Effector CD8-positive, alpha-beta T cell (primary cell): ENCODE data around the gene HES6.
"Not testable (repeated sequence)": the region's sequence is repeated elsewhere in the genome, so short reads cannot be mapped to it uniquely, and the experiment has no call there.

Source experiments
- DNase-seq: peaks from one replicate; lab custom pipeline; 2025; lab: John Stamatoyannopoulos, UW

The HES6 gene

DNA sequence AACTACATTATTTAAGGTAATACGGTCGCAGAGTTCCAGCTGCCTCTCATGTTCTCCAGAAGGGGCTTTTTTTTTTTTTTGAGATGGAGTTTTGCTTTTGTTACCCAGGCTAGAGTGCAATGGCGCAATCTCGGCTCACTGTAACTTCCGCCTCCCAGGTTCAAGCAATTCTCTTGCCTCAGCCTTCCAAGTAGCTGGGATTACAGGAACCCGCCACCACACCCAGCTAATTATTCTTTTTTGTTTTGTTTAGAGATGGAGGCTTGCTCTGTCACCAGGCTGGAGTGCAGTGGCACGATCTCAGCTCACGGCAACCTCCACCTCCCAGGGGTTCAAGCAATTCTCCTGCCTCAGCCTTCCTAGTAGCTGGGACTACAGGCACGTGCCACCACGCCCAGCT, 33.6 kb upstream of the HES6 start:
- not testable (repeated sequence) for DNase-seq

DNA sequence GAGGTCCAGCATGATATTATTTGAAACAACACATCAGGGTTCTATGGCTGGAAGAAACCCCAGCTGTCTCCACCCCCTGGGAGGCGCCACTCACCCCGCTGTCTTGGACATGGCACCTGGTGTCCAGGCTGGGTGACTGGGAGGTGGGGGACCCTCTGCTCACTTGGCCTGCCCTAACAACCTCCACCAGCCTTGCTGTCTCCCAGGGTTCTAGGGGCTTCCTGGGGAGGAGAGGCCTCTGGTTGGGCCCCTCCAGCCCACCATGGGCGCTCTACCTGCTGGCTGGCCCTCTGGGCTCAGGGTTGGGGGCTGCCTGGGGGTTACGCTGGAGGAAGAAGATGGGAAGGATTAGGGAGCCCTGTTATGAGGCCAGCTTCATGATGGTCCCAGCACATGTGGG, 32.3 kb upstream of the HES6 start:
- no peak for DNase-seq

DNA sequence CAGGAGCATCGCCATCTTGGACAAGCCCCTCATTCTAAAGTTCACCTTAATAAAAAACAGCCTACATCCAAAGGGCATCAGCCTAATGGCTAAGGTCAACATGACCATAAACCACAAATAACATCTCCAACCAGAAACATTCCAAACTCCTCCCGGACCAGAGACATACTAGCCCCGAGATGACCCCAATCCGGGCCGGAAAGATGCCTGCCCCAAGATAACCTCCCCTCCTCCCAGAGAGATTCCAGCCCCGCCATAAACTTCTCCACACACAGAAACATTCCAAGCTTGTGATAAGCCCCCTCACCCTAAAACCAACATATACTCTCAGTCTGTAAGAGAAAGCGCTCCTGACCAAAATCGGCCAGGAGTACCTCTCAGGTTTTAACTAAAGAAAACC, 31.8 kb upstream of the HES6 start:
- not testable (repeated sequence) for DNase-seq

DNA sequence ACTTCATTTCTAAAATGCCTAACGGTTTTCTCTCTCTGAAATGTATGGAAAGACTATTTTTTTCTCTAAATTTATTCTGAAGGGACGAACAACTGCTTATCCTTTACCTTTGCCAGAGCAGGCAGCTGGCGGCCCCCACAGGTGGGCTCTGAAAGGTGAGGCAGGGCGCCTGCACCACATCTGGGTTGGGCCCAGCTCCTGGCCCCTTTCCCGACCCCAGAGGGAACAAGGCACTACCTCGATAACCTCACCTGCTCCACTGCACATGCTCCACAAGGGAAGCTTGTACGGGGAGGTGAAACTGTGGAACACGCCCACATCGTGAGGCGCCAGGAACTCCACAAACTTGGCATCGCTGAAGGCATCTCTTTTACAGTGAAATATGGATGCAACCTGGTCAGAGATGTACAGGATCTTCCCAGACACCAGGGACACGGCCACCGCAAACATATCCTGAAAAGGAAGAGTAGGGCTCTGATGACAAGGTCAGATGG, 31.3 kb upstream of the HES6 start:
- DNase-seq, result no peak

DNA sequence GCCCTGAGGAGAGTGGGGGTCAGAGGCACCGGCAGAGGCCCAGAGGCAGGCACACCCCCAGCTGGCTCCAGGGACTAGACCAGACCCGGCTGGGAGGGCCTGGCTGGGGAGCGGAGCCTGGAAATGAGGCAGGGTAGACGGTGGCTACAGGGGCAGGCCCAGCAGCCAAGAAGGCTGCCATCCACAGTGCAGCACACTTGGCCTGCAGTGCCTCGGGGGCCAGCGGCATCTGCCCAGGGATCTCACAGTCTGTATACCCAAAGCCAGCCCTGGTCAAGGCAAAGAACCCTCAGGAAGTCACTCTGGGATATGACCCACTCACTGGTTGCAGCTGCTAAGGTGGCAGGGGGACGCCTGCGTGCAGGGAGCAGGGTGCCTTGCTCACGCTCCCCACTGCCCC, 30.8 kb upstream of the HES6 start:
- no peak for DNase-seq

DNA sequence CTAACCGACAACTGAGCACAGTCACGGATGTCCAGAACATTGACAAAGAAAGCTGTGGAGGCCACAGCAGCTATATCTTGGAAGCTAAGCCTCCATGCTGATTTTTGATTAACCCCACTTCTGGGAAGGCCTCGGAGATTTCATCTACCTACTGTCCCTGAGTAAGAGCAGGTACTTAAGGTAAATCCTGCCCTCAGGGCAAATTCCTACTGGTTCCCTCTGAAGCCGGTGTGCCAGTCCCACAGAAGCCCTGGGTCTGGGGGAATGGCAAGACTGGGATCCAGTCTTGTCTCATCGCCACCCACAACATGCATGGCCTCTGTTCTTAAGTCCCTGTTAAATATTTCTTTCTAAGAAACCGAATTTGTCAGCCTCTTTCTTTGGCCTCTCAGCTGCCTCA, 29.9 kb upstream of the HES6 start:
- no peak for DNase-seq

DNA sequence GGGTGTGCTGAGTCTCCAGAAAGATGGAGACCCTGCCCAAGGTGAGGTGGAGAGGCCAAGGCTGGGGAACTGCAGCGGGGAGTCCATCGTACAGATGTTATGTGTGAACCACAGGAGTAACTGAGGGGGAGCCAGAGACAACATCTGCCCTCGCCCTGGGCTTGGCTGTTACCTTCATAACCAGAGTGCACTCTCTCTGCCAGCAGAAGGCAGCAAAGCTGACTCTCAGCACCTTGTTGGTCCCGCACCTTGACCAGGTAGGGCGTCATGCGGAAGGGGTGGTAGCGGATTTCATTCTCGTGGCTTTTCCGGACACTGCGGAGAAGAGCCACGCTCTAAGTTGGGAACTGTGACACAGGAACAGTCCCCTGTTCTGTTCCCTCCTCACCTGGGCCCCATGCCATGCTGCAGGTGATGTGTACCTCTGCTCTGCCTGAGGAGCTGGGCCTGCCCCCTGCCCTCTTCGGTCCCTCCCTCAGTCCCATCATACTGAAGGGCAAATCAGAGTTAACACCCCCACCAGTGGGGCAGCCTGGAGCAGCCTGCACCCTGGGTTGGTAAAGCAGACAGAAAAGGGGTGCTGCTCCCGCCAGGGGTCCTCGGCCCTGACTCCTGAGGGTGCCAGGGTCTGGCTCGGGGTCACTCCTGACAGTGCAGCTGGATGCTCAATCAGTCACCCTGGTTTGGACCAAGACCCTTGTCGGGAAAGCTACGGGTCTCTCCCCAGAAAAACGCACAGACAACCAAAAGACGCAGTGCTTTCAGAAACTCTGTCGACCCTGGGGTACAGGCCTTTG, 28.2 kb upstream of the HES6 start:
- no peak for DNase-seq

DNA sequence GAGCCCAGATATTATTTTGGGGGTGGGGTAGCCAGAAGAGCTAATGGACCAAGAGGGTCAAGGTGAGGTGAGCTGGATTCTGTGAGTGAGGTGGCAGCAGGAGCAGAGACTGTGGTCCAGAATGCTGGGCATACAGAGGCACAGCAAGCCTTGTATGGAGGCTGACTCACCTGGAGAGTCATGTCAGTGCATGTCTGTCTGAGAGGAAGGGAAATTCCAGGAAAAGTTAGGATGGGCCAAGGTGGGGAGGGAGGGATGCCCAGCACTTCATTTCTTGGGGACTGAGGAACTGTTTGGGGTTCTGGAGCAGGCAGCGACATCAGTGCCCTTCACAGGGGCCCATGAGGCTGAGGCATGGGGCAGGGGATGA, 27.5 kb upstream of the HES6 start:
- DNase-seq, result no peak

DNA sequence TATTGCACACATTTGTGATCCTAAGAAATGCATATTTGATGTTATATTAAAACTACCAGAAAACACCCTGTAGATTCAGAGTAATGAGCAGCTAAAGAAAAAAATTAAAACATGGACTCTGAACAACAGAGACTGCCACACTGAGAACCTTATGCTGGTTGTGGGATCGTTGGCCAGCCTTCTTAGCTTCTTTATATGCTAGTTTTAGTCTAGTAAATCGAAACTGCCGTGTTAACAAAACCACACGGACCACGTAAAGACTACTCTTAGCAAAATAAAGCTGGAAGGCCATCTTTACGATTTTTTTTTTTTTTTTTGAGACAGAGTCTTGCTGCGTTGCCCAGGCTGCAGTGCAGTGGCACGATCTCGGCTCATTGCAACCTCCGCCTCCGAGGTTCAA, 25.8 kb upstream of the HES6 start:
- no peak for DNase-seq

DNA sequence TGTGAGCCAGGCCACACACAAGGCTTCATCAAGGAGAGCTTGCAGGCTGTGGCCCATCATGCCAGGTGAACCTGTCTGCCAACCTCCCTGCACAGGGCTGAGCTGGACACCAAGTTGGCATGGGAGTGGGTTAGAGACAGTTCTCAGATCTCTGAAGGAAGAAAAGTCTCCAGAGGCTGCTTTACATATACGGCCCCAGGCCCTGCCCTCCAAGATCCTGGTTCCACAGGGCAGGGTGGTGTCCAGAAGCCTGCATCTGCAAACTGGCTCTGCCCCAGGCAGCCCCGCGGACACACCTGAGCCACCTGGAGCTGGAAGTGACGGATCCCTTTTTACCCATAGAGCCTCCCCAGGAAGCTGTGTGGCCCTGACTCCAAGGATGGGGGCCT, 24.2 kb upstream of the HES6 start:
- no peak for DNase-seq

DNA sequence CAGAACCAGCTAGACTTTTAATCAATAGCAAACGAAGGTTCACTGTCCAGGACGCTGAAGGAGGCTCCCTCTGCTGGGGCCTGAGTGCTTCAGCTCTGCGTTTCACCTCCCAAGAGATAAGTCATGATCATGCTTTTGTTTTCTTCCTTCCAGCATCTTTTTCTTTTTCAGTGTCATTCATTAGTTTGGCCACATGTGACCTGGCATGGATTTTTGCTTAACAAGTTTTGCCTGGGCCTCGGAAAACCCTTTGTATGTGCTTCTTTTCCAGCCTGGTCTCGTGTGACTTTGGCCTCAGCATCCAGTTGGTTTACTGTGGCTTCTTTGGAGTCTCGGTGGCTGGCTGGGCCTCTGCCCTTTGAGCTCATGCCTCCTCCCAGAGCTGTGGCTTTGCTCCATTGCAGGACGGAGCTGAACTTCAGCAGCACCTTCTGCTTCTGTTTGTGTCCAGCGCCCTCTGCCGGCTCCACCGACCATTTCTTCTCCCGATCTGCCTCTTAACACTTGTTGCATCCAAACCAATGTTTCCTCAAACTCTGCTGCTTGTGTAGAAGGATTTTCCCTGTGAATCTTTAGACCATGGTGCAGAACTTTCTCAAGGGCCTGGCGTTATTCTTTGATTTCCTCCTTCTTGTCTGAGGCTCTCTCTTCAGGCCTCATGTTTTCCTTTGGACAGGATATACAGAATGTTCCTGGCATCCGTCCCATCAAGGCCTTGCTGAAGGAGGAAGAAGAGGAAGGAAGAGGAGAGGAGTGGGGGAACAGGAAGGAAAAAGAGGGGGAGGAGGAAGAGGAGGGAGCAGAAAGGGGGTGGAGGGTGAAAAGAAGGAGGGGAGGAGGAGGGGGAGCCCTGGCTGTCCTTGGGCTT, 23.6 kb upstream of the HES6 start:
- peak; percentile 54 for DNase-seq

DNA sequence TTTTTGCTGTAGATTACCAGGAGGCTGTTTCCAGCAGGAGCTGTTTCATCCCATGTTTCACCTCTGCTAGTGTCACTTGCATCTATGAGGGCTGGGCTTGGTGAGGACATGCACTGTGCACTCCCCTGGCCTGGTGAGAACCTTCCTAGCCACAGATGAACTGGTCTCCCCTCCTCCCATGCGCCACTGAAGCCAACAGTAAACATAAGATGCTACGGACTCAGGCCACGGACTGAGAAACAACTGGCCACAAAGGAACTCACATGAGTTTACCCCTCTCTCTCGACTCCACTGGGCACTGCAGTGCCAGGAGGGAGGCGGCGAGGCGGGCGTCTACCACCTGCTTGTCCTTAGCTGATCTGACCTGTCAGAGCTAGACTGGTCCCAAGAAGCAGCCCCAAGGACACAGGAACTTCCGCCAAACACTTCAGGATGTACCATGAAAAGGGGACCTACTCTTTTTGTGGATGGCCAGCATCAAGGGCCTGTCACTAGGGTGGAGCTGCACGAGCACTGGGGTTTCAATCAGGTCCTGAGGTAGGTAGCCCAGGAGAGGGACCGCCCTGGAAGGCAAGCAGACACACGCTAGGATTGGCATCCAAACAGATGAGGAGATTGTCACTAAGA, 22.8 kb upstream of the HES6 start:
- DNase-seq, result no peak

DNA sequence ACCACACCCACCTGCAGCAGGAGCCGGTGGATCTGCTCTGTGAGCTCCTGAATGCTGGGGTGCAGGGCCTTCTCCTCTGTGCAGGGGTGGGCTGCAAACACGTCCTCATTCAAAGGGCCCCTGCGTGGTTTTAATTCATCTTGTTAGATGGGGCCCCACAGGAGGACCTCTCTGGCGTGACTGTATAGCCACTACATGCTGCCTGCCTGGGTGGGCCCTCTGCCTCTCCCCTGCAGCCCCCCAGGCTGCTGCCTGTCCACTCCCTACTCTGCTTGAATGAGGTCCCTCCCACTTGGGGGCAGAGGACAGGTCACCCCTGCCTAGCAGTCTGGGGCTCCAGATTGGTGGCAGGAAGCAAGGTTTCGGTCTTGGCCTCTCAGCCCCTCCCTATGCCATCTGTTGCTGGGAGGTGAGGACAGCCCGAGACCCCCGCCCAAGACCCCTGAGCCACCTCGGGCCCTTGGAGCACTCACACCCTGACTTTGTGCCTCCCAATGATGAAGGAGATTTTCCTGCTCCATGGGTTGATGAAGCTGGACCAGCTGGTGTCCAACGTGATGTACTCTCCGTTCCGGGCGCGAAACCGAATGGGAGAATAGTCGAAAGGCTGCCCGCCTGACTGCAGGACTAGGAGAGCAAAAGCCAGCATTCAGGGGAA, 22.0 kb upstream of the HES6 start:
- no peak for DNase-seq

DNA sequence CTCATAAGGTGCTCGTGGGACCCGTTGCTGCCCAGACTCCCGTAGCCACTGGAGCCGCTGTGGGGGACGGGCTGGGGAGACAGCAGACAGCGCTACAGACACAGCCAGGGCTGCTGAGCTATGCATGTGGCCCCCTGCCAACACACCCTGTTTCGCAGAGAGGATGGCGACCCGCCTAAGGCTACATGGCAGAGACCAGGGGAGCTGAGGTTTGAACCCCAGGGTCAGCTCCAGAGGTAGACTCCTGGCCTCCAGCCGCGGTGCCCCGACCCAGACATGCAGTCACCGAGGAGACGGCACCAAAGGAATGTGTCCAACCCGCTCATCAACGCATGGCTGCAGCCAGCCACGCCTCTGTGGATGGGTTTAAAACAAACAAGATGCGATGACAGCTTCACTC, 21.0 kb upstream of the HES6 start:
- no peak for DNase-seq

DNA sequence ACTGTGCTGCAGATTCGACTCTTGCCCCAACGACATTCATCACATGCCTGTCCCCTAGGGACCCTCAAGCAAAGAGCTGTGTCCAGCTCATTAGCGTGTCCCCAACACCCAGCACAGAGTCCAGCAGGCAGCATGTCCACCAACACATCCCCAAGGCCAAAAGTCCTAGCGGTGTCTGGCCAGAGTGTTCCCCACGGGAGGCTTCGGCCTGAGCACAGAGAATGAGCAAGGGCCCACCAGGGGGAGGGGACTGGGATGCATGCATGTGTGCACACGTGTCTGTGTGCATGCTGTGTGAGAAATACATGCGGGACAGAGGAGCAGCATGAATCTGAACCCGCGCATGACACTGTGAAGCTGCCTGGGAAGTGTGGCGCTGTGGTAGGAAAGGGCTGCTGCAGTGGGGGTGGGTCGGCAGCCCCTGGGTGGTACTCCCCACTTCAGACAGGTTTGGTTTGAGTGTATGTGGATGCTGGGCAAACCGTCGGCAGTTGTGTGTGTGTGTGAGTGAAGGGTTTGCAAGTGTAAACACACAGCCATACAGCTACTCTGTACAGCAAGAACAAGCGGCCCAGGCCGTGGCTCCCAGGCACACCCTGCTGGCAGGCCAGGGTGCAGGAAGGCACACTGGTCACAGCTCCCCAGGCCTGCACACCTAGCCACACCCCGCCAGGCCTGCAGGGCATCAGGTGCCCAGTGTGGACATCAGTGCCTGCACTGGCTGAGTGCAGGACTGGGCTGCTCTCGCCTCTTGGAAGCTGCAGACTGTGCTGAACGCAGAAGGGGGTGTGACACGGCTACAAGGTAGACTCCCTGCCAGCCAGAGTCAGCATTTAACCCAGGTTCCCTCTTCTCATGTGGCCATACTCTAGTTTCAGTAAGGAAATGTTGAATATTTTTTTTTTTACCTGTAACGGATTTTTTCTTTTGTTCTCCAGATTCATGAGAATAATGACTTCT, 19.5 kb upstream of the HES6 start:
- no peak for DNase-seq

DNA sequence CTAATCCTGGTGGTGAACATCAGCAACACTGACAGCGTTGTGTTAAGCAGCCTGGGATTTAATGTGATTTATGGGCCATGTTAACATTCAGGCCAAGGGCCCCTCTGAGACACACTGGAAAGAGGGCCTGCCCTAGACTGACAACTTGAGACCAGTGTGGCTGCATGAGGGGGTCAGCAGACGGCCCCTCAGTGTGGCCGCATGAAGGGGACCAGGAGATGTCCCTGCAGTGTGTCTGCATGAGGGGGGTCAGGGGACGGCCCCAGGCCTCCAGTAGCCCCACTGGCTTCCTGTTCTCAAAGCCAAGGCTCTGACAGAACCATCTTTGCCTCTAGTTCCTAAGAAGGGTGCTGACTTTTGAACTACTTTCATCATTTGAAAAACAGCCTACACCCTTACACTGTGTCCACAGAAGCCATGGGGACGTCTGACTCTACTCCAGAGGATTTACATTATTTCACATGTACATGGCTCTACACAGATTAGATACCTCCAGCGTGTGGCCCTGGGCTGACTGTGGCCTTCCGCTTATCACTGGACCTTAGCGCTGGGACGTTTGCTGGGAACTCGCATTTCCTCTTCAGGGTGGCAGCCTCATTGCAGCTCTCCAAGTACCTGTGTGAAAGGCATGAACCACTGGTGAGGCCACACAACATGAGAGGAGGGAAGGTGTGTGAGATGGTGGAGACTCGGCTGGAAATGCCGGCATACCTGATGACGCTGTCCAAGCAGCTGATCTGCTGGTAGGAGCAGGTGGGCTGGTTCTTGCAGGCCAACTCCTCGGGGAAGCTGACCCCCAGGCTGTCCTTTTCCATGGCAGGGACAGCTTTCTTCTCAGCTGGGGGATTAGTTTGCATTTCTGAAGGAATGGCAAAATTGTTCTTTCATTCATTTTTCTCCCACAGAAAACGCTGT, 18.2 kb upstream of the HES6 start:
- no peak for DNase-seq

DNA sequence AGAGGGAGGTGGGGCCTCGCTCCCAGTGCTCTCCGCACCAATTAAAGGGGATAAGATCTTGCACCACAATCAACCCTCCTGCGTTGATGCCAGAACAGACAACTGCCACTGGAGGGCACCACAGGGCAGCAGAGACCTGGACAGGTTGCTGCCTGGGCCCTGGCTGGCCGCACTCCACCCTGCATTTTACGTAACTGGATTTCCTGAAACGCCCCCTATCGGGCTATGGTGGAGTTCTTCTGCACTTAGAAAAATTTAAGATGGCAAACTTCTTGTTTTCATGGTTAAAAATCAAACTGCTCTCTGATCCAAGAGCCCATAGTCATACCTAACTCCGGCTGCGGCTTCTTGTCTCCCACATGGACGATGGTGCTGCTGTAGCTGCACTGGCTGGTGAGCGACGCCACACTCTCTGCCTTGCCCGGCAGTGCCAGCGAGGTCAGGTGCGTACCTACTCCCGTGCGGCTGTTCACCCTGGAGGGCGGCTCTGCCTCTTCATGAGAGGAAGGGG, 16.8 kb upstream of the HES6 start:
- peak; percentile 51 for DNase-seq

DNA sequence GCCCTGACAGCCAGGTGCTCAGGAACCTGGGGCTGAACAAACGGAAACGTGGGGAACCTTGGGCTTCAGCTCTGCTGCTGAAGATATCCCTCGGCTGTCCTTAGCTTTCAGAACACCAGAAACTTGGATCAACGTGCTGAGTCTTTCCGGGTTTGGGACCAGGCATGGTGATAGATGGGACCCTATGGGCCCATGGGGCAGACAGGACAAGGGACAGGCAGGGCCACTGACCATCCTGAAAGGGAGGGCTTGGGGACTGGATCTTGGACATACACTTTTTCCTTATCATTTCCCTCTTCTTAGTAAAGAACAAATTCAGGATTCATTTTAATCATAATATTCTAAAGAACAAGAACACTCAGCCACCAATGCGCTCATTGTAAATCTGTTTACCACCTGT, 16.3 kb upstream of the HES6 start:
- DNase-seq, result no peak

DNA sequence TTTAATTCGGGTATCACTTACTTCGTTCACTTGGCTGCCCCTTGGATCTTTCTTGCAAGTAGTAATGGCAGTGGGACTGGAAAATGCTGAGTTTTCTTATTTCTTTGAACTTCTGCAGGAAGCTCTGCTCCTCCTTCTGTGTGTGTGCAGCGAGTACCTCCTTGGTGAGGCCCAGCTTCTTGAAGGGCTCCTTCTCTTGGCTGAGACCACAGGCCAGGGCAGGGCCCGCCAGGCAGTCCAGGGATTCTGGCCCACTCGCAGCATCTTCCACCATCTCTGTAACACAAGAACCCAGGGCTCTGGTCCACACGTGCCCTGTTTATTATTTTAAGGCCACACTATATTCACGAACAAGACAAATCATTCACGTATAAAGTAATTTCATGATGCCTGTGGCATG, 15.8 kb upstream of the HES6 start:
- no peak for DNase-seq

DNA sequence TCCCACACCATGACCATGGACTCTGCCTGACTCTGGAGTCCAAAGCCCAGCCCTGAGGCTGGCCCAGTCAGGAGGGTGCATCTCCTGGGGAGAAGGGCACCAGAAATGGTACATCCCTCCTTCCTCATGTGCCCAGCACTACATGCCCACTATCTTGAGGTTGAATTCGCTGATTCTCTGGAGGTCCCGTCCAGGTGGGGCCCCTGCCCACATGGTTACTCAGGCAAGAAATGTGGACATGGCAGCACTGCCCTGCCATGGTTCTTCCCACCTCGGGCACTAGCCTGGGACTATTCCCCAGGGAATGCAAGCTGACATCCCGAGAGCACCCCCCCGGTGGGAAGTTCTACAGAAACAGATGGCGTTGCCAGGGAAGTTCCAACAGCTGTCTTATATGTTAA, 15.3 kb upstream of the HES6 start:
- DNase-seq, result no peak
